ENCODE data around the gene HIVEP3. TPM values are rescaled to one million over a fixed set of nuclear protein-coding genes. Genes with fewer than 3 reads are reported as not detected.

Gene HIVEP3
- total RNA-seq, 1 experiment from 2014 or later = 1.2 TPM

GRCh38 chr1:41859686-41860085 lies 59.0 kb downstream of the HIVEP3 start:
- intact Hi-C loops (cut with micrococcal nuclease) = no loop called here
- no TSS peak for BruUV-seq (replicated peaks)
- TF ChIP-seq CTCF (IDR thresholded peaks at IDR 0.05; ENCODE audit: unreplicated experiment) = no peak
- H3K4me1 Mint-ChIP-seq (ENCODE audit: insufficient read depth, unreplicated experiment) = peaks cover 24% of the 10 kb centered on the region
- DNase-seq (ENCODE audit: unreplicated experiment) = no peak
- ChIA-PET CTCF (interaction anchor here (0.7 kb wide), 1 partner anchor 50 kb away, joined by 3 read pairs; no protein-coding TSS in a partner anchor), POLR2A (interaction anchor here (0.8 kb wide), 1 partner anchor 1925 kb away, joined by 3 read pairs; no protein-coding TSS in a partner anchor)
- H3K27ac Mint-ChIP-seq (ENCODE audit: low read depth, unreplicated experiment) = no peak overlapping the region
- no peak overlapping the region for H3K4me3 Mint-ChIP-seq (ENCODE audit: unreplicated experiment)
- H3K9me3 Mint-ChIP-seq (ENCODE audit: unreplicated experiment) = no peaks in the 10 kb centered on the region
- H3K36me3 Mint-ChIP-seq (ENCODE audit: insufficient read depth, unreplicated experiment) = no peaks in the 10 kb centered on the region
- H3K27me3 Mint-ChIP-seq (ENCODE audit: insufficient read depth, unreplicated experiment) = no peaks in the 10 kb centered on the region

GRCh38 chr1:41856944-41857285 lies 61.8 kb downstream of the HIVEP3 start:
- no peaks in the 10 kb centered on the region for H3K36me3 Mint-ChIP-seq (ENCODE audit: insufficient read depth, unreplicated experiment)
- H3K27me3 Mint-ChIP-seq (ENCODE audit: insufficient read depth, unreplicated experiment) = no peaks in the 10 kb centered on the region
- intact Hi-C loops (cut with micrococcal nuclease) = no loop called here
- TF ChIP-seq CTCF (IDR thresholded peaks at IDR 0.05; ENCODE audit: unreplicated experiment) = no peak
- BruUV-seq (replicated peaks) = no TSS peak
- ChIA-PET POLR2A (no interaction called here), CTCF (no interaction called here)
- H3K4me1 Mint-ChIP-seq (ENCODE audit: insufficient read depth, unreplicated experiment) = peaks cover 9% of the 10 kb centered on the region
- DNase-seq (ENCODE audit: unreplicated experiment) = no peak
- no peaks in the 10 kb centered on the region for H3K9me3 Mint-ChIP-seq (ENCODE audit: unreplicated experiment)
- H3K27ac Mint-ChIP-seq (ENCODE audit: low read depth, unreplicated experiment) = no peak overlapping the region
- no peak overlapping the region for H3K4me3 Mint-ChIP-seq (ENCODE audit: unreplicated experiment)

GRCh38 chr1:41856151-41856943 lies 62.4 kb downstream of the HIVEP3 start:
- Mint-ChIP-seq H3K4me3 (ENCODE audit: unreplicated experiment) (no peak overlapping the region), H3K27me3 (ENCODE audit: insufficient read depth, unreplicated experiment) (no peaks in the 10 kb centered on the region), H3K9me3 (ENCODE audit: unreplicated experiment) (no peaks in the 10 kb centered on the region), H3K4me1 (ENCODE audit: insufficient read depth, unreplicated experiment) (peaks cover 3% of the 10 kb centered on the region), H3K36me3 (ENCODE audit: insufficient read depth, unreplicated experiment) (no peaks in the 10 kb centered on the region), H3K27ac (ENCODE audit: low read depth, unreplicated experiment) (no peak overlapping the region)
- ChIA-PET CTCF (no interaction called here), POLR2A (no interaction called here)
- BruUV-seq (replicated peaks) = no TSS peak
- intact Hi-C loops (cut with micrococcal nuclease) = no loop called here
- DNase-seq (ENCODE audit: unreplicated experiment) = no peak
- no peak for TF ChIP-seq CTCF (IDR thresholded peaks at IDR 0.05; ENCODE audit: unreplicated experiment)

GRCh38 chr1:41855713-41856112 lies 63.0 kb downstream of the HIVEP3 start:
- no peaks in the 10 kb centered on the region for H3K4me1 Mint-ChIP-seq (ENCODE audit: insufficient read depth, unreplicated experiment)
- intact Hi-C loops (cut with micrococcal nuclease) = no loop called here
- CTCF ChIA-PET = no interaction called here
- POLR2A ChIA-PET = no interaction called here
- no peak overlapping the region for H3K27ac Mint-ChIP-seq (ENCODE audit: low read depth, unreplicated experiment)
- no peak overlapping the region for H3K4me3 Mint-ChIP-seq (ENCODE audit: unreplicated experiment)
- H3K9me3 Mint-ChIP-seq (ENCODE audit: unreplicated experiment) = no peaks in the 10 kb centered on the region
- no peaks in the 10 kb centered on the region for H3K27me3 Mint-ChIP-seq (ENCODE audit: insufficient read depth, unreplicated experiment)
- no TSS peak for BruUV-seq (replicated peaks)
- TF ChIP-seq CTCF (IDR thresholded peaks at IDR 0.05; ENCODE audit: unreplicated experiment) = no peak
- H3K36me3 Mint-ChIP-seq (ENCODE audit: insufficient read depth, unreplicated experiment) = no peaks in the 10 kb centered on the region
- DNase-seq (ENCODE audit: unreplicated experiment) = peak; percentile 62

Data from MCF 10A (cell line).